GM18867 (cell line): Measurements from ENCODE around the gene PDE9A.
"Not testable (repeated sequence)": the region's sequence is repeated elsewhere in the genome, so short reads cannot be mapped to it uniquely, and the experiment has no call there.

ENCODE experiments used
- ATAC-seq: cut with Tn5 transposase; IDR thresholded peaks from one replicate; pipeline ENCODE4 v1.9.1; 2021; ENCODE audit warnings: mild to moderate bottlenecking, moderate library complexity; ENCODE audit not compliant: unreplicated experiment

PDE9A gene

DNA sequence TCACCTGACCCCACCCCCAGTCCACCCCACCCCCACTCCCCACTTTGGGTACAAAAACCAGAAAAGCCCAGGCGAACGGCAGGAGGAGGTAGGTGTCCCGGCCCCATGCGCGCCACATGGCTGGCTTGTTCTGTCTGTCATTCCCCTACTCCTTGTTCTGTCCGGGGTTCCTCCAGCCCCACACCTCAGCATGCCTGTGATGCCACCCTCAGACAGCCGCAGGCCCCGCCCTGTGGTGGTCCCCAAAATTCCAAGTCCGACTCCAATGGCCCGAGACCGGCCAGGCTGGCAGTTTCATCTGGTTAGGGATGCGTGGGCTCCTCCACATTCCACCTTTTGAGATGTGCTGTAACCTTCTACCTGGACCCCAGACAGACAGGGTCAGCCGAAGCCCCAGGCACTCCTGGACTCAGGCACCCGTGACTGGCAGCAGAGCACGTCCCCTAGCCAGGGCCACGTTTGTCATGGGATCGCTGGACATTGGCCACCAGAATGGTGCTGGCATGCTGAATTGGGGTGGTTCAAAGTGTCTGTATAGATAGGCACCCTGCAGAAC, 131.6 kb downstream of the PDE9A start:
- no peak for ATAC-seq

DNA sequence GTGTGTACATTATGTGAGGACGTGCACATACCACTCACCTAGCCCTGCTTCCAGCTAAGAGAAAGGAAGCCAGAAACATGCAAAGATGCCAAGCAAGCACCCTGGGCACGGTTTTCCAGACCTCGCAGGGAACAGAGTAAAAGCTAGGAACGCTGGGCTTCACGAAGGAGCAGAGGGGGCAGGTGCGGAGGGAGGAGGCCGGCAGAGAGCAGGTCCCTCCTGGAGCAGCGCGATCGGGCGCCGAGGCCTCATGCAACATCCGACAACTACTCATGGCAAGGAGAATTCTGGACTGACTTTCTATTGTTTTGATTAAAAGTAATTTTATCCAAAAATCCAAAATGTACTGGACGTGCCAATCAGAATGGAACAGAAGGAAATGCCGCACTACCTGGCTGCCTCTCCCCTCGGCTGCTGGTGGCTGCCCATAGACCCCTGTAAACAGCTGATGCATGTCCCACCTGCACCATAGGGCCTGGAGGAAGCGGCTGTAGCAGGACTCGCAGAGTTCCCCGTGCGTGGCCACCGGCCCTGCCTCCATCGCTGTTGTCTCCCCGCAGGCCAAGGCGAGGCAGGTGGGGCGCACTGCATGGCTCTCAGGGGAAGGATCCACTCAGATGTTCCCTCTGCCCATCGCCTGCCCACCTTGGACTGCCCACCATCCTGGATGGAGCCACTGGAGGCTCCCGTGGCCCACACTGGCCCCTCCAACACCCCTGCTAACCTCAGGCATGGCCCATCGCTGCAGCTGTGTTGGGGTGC, 132.4 kb downstream of the PDE9A start:
- no peak for ATAC-seq

DNA sequence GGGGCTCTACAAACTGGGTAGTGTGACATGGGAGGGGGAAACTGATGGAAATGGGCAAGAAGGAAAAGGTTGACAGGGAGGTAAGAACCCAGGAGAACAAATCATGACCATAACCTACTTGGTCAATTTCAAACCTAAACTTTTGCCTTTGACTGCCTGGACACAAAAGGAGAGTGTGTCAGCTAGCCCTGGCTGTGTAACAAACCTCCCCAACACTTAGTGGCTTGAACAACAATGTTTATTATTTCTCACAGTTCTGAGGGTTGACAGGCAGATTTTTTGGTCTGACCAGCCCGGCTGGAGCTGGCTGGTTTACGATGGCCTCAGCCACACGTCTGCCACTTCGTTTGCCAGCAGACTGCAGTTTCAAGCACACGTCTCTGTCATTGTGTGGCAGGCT, 133.5 kb downstream of the PDE9A start:
- ATAC-seq = no peak

DNA sequence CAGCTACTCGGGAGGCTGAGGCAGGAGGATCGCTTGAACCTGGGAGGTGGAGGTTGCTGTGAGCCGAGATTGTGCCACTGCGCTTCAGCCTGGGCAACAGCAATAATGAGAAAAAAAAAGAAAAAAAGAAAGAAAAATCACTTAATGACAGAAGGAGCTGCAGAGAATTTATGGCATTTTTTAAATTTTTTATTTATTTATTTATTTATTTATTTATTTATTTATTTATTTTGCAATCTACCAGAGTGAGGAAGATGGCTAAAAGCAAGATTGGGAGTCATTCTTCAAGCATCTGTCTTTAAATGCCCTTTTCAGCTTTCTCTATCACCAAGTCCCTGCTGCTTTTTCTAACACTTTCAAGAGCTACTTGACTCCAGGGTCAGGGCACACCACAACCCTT, 134.2 kb downstream of the PDE9A start:
- ATAC-seq = no peak

DNA sequence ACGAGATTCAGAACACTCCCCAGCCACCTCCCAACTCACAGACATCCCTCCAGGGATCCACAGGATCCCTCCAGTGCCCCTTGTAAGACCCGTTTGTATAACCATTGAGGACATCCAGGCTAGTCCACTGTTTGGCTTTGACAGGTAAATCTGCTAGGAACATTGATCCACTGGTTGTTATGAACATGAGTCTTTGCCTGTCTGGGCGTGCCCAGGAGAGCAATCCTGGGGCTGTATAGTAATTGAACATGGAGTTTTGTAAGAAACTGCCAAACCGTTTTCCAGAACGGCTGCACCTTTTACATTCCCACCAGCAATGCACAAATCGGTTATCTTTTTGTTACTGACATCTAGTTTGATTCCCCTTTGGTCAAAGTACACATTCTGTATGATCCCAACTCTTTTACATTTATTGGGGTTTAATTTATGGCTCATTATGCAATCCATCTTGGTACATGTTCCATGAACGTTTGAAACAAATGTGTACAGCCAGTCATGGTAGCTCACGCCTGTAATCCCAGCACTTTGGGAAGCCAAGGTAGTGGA, 137.2 kb downstream of the PDE9A start:
- ATAC-seq = no peak

DNA sequence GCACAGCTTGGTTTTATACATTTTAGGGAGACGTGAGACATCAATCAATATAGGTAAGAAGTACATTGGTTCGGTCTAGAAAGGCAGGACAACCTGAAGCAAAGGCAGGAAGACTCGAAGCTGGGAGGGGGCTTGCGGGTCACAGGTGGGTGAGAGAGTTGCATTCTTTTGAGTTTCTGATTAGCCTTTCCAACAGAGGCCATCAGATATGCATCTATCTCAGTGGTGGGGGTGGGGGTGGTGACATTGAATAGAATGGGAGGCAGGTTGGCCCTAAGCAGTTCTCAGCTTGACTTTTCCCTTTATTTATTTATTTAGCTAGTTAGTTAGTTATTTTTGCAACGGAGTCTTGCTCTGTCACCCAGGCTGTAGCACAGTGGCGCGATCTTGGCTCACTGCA, 140.4 kb downstream of the PDE9A start:
- no peak for ATAC-seq

DNA sequence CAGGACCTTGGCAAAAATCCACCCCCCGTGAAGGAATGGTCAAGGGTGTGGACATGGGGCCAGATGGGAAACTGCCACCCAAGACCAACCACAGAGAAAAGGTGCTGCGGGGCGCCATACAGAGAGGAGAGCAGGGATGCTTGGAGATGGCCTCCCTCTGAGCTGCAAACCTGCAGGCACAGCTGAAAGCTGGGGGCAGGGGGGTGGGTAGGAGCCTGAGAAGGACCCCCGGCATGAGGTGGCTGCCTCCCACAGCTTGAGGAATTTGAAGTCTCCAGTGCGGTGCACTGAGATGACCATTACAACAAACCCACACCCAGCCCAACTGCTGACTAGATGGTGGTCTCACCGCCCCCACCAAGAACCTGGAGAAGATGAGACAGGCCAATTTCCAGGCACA, 141.1 kb downstream of the PDE9A start:
- ATAC-seq = no peak

DNA sequence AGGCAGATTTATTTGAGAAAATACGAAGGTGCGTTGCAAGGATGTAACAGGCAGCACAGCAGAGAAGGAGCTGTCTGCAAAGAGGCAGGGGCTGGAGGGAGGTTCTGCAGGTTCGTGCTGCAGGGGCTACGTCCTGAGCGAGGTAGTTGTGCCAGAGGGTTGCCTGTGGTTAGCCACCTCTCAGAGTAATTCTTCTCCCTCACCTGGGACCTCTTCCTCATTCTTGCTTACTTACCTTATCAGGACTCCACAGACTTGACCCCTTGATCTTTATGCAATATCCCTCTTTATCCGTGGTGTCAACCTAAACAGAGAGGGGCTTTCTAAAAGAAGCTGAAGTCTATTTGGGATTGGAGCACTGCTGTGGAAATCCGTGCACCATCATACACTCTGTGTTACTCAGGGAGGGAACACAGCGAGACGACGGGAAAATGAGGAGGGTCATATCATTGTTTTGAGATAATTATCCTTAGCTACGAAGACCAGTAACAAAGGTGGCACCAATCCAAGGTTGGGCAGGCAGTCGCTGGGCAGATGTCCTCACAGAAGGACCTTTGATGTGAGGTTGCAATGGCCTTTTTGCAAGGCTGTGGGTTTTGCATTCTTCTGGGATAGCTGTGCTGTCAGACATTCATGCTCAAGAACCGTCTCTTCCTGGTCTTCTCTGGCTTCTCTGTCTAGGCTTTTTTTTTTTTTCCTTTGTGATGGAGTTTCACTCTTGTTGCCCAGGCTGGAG, 143.1 kb downstream of the PDE9A start:
- no peak for ATAC-seq

DNA sequence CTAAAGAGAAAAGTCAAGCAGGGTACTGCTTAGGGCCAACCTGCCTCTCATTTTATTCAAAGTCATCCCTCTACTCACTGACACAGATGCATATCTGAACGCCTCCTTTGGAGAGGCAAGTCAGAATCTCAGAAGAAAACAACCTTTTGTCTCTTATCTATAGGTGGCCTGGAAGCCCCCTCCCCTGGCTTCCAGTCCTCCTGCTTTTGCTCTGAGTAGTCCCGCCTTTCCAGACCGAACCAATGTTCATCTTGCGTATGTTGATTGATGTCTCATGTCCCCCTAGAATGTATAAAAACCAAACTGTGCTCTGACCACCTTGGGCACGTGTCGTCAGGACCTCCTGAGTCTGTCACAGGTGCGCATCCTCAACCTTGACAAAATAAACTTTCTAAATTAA, 144.1 kb downstream of the PDE9A start:
- no peak for ATAC-seq

DNA sequence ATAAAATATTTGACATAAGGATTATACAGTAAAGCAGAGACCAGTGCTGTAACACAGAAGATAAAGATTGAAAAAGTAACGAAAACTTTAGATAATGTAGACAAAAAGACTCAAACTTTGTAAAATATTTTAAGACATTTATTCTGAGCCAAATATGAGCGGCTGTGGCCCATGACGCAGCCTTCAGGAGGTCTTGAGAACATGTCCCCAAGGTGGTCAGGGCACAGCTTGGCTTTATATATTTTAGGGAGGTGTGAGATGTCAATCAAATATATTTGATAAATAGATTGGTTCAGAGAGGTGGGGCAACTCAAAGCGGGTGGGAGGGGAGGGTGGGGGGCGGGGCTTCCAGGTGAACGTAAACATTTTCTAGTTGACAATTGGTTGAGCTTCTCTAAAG, 144.7 kb downstream of the PDE9A start:
- ATAC-seq = no peak

DNA sequence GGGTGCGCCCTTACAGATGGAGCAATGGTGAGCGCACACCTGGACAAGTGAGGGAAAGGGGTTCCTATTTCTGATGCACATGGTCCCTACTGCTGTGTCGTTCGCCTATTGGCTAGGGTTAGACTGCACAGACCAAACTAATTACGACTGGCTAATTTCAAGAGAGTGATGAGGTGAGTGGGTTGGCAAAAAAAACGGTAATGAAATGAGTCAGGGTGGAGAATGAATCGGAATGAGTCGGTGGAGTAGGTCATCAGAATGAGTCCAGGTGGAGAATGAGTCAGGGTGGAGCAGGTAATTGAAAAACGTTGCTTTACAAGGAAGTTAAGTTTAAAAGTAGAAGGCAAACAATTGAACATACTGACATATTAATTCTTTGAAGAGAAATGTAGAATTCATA, 146.1 kb downstream of the PDE9A start:
- ATAC-seq = no peak

DNA sequence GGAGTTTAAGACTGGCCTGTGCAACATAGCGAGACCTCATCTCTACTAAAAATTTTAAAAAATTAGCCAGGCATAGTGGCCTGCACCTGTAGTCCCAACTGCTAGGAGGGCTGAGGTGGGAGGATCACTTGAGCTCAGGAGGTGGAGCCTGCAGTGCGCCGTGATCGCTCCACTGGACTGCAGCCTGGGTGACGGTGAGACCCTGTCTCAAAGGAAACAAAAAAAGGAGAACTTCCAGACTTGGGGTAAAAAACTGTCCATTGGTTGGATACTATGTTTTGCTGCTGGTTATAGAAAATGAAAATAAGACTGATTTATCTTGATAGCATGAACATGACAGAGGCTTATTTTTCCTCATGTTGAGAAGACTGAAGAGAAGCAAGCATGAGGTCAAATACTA, 146.5 kb downstream of the PDE9A start:
- ATAC-seq = no peak

DNA sequence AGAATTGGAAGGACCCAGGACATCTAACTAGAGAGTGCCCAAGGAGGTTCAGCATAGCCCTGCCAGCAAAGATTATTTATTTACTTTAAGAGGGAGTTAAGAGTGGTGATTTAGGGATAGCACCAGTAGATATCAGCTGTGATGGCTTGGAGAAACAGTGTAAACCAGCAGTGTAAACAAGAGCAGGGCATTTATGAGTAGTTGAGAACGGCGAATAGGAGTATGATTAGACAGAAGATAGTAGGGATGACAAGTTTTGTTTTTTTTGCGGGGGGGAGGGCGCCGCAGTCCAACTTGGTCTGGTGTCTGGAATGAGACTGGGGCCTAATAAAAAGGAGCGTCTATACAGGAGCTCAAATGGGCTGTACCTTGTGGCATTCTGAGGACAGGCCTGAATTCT, 148.2 kb downstream of the PDE9A start:
- ATAC-seq = not testable (repeated sequence)

DNA sequence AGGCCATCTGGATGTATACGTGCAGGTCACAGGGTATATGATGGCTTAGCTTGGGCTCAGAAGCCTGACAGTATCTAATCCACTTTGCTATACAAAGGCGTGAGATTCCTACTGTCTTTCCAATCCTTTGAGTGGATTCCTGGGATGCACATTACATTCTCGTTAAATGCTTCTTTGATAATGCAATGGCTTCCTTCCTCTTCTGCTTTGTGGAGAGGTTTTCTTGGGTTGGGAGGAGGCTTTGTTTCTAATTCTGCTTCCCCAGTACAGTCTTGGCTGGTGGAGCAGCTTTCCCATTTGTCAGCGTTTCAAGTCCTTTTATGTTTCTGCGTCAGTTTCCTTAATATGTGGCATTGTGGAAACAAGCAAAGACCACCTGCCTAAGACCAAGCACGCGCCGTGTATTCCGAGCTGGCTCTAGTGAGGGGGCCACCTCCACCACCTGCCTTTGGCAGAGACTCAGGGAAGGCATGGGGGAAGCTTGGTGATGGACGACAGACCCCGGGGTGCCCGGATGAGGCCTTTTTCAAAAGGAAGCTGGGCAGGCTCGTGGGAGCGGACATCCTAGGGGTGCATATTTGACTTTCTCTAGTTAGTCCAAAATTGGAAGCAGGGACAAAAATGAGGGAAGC, 153.2 kb downstream of the PDE9A start:
- ATAC-seq = no peak

DNA sequence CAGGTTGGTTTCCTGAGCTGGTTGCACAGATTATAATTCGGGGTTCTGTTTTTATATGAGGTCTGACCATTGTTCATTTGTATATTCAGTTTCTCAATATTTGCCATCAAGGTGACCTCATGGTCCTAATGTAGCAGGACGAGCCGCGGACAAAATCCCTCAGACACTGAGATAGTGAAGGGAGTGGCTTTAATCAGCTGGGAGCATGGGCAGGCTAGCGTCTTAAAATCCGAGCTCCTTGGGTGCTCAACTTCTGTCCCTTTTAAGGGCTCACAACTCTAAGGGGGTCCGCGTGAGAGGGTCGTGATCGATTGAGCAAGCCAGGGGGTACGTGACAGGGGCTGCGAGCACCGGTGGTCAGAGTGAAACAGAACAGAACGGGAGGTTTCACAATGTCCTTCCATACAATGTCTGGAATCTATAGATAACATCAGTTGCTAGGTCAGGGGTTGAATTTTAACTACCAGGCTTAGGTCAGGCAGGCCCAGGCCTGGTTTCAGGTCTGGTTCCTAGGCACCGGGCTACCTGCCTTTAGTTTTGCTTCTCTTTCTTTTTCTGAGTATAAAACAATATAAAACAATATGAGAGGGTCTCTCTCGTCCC, 154.0 kb downstream of the PDE9A start:
- not testable (repeated sequence) for ATAC-seq

DNA sequence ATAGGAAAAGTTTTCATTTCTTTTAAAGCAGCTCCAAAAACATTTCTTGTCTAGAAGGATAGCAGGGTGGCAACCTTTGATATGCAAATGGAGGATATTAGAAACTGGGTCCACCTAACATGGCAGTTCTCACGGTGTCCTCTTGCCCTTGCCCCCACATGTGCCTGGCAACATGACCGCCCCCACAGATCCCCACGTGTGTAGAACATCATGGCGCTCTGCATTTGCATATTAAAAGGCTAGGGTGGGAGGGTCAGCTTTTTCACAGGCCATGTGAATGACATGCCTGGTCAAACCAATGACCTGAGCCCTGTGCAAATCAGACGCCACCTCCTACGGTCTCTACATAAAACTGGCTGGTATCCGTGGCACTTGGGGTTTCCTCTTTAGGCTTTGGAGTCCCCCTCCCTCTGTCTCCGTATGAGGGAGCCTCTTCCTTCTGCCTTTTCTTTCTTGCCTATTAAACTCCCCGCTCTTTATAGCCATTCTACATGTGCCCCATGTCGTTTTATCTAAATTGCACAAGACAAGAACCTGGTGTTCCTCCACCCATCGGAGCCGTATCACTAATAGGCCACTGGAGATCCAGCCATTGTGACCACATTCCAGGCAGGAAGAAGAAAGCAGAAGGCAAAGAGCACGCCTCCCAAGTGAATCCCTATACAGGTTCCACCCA, 154.7 kb downstream of the PDE9A start:
- no peak for ATAC-seq

DNA sequence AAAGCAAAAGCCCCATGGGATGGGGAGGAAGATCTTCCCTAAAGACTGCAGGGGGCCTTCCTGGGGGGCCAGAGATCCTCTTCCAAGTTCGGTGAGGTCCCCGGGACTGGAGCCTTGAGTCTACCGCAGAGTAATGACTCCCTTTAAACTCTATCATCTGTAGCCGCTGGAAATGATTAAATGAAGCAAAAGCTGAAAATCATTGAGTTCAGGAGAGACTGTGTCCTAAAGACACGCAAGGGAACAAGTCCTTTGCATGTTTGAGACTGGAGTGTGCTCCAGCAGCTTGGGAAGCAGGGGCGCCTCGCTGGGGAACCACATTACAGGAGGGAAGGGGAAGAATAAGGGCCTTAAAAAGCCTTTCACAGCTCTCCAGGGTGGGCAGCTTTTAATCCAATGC, 155.8 kb downstream of the PDE9A start:
- ATAC-seq = no peak

DNA sequence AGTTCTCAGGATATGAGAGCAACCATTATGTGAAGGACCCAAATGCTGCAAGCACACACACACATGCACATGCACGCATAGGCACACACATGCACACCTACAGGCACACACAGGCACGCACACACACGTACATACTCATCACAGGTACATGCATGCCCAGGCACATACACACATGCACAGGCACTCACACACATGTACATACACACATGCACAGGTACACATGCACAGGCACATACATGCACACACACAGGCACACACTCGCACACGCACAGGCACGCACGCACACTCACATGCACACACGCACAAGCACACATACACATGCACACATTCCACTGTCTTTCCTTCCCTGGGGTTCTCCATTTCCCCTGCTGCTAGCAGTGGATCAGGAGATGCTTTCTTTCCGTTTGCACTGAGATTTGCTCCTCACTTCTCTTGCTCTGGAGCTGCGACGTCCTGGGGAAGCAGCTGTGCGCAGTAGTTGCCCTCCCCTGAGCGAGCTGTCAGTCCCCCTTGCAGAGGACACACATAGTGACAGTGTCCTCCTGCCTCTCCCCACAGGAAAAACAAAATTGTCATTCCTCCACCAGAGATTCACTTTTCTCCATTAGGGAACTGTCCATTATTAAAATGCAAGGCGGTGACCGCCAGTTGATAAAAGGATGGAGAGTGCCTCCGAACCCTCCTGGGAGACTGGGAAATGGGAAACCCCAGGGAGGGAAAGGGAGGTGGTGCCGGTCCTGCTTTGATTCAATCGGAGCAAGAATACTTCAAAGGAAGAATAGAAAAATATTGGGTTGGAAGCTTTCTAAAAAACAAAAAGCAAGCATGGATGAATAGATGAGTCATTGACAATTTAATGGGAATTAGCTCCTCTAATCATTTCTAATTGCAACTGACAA, 156.4 kb downstream of the PDE9A start:
- no peak for ATAC-seq

DNA sequence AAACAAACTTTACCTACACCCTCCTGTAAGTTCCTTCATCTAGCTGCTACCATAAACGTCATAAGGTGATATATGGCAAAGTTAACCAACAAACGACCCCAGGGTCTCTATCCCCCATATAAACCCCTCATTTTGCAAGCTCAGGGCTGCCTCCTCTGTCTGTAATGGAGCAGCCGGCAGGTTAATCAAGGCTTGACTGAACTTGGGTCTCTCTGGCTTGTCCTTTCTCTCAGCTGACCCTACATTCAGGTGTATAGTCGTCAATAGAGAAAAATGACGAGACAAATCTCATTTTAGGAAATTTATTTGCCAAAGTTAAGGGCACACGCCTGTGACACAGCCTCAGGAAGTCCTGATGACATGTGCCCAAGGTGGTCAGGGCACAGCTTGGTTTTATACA, 158.5 kb downstream of the PDE9A start:
- ATAC-seq = no peak
